Activated CD4-positive, CD25-positive, alpha-beta regulatory T cell treated with anti-CD3 and anti-CD28 coated beads, Interleukin-2, amount 50 U/mL, for 24 hours (primary cell): ENCODE results near the gene FOSB.
A peak's percentile ranks its signal among the peaks of the same experiment; 100 is the strongest.
"Not testable (repeated sequence)": the region's sequence is repeated elsewhere in the genome, so short reads cannot be mapped to it uniquely, and the experiment has no call there.

Source experiments
- ATAC-seq, 2 donors: fragments of 150-1000 bp; cut with Tn5 transposase; one replicate each; pipeline ENCODE4 v1.10.0; 2021; ENCODE audit warnings: mild to moderate bottlenecking in 1 of 2, moderate library complexity in 1 of 2

FOSB gene

GRCh38 chr19:45467456-45468158 lies at the start of gene FOSB:
TSS of gene FOSB (plus strand) at chr19:45467996. CDS start at chr19:45468587, 591 bp downstream.
- ATAC-seq = peak; percentile 27 to 28

- no peak for ATAC-seq
Observed at GRCh38 chr19:45418802-45419201, 49.0 kb upstream of the FOSB start.

- no peak for ATAC-seq
Observed at GRCh38 chr19:45419396-45419795, 48.4 kb upstream of the FOSB start.

GRCh38 chr19:45419895-45420294 lies 47.9 kb upstream of the FOSB start:
- ATAC-seq = no peak

- no peak for ATAC-seq
Observed at GRCh38 chr19:45420356-45420755, 47.4 kb upstream of the FOSB start.

GRCh38 chr19:45420871-45421270 lies 46.9 kb upstream of the FOSB start:
- no peak for ATAC-seq

GRCh38 chr19:45421947-45422498 lies 45.8 kb upstream of the FOSB start:
- no peak for ATAC-seq

- ATAC-seq = peak in 1 of 2 donors; percentile 60
Observed at GRCh38 chr19:45423033-45423588, 44.7 kb upstream of the FOSB start.

GRCh38 chr19:45423589-45424190 lies 44.1 kb upstream of the FOSB start, which contains the start of gene ERCC1:
TSS of gene ERCC1 (minus strand) at chr19:45423917. CDS start at chr19:45423374, 543 bp downstream.
- peak; percentile 73 to 79 for ATAC-seq

GRCh38 chr19:45424191-45425058 lies 43.4 kb upstream of the FOSB start:
- peak; percentile 62 to 75 for ATAC-seq

- peak; percentile 14 to 25 for ATAC-seq
Observed at GRCh38 chr19:45428384-45429231, 39.2 kb upstream of the FOSB start.

- ATAC-seq = not testable (repeated sequence)
Observed at GRCh38 chr19:45429896-45430295, 37.9 kb upstream of the FOSB start.

- ATAC-seq = not testable (repeated sequence)
Observed at GRCh38 chr19:45431008-45431407, 36.8 kb upstream of the FOSB start.

- ATAC-seq = not testable (repeated sequence)
Observed at GRCh38 chr19:45432543-45432942, 35.3 kb upstream of the FOSB start.

GRCh38 chr19:45437328-45437727 lies 30.5 kb upstream of the FOSB start:
- ATAC-seq = no peak

- ATAC-seq = no peak
Observed at GRCh38 chr19:45439190-45439568, 28.6 kb upstream of the FOSB start.

GRCh38 chr19:45439569-45440258 lies 28.1 kb upstream of the FOSB start:
- peak; percentile 73 to 77 for ATAC-seq

GRCh38 chr19:45440259-45440638 lies 27.5 kb upstream of the FOSB start:
- no peak for ATAC-seq

- no peak for ATAC-seq
Observed at GRCh38 chr19:45440873-45441654, 26.7 kb upstream of the FOSB start.

GRCh38 chr19:45442408-45442777 lies 25.4 kb upstream of the FOSB start:
- no peak for ATAC-seq
